ENCODE measurements around the gene PPP1CA. TPM values are rescaled to one million over a fixed set of nuclear protein-coding genes. Genes with fewer than 3 reads are reported as not detected.

PPP1CA gene
- total RNA-seq, 4 donors from 2014 or later: 91.9 to 110 (median 97.6) TPM

DNA sequence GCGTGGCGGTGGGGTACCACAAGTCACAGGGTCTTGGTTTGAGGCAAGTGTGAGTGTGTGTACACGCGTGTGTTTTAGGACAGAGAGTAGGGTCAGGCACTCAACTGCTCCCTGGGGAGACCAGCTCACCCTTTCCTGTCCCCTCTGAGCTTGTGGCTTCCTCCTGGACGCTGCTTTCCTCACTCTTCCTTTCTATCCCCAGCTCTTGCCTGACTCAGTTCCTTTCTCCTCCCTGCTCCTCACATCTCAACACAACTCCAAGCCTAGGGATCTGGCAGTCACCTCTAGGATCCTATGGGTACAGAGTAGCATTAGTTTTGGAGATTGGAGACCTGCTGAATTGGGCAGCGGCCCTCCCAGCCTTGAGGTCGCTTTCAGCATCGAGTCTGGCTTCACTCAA, 32.4 kb downstream of the PPP1CA start:
- TF ChIP-seq, protein P1, sequence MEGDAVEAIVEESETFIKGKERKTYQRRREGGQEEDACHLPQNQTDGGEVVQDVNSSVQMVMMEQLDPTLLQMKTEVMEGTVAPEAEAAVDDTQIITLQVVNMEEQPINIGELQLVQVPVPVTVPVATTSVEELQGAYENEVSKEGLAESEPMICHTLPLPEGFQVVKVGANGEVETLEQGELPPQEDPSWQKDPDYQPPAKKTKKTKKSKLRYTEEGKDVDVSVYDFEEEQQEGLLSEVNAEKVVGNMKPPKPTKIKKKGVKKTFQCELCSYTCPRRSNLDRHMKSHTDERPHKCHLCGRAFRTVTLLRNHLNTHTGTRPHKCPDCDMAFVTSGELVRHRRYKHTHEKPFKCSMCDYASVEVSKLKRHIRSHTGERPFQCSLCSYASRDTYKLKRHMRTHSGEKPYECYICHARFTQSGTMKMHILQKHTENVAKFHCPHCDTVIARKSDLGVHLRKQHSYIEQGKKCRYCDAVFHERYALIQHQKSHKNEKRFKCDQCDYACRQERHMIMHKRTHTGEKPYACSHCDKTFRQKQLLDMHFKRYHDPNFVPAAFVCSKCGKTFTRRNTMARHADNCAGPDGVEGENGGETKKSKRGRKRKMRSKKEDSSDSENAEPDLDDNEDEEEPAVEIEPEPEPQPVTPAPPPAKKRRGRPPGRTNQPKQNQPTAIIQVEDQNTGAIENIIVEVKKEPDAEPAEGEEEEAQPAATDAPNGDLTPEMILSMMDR (IDR thresholded peaks at IDR 0.05): no peak

GRCh38 chr11:67368621-67369020, 33.0 kb downstream of the PPP1CA start:
- TF ChIP-seq, protein P1 (IDR thresholded peaks at IDR 0.05): no peak
- DNase-seq (ENCODE audit: low spot score) (no peak), ATAC-seq (ENCODE audit: low FRiP score) (no peak)

More for the DNA sequence above, 32.4 kb downstream of the PPP1CA start:
- DNase-seq (ENCODE audit: low spot score) (no peak), ATAC-seq (ENCODE audit: low FRiP score) (no peak)

GRCh38 chr11:67367761-67368227, 33.9 kb downstream of the PPP1CA start:
- ATAC-seq (ENCODE audit: low FRiP score): peak; percentile 4

DNA sequence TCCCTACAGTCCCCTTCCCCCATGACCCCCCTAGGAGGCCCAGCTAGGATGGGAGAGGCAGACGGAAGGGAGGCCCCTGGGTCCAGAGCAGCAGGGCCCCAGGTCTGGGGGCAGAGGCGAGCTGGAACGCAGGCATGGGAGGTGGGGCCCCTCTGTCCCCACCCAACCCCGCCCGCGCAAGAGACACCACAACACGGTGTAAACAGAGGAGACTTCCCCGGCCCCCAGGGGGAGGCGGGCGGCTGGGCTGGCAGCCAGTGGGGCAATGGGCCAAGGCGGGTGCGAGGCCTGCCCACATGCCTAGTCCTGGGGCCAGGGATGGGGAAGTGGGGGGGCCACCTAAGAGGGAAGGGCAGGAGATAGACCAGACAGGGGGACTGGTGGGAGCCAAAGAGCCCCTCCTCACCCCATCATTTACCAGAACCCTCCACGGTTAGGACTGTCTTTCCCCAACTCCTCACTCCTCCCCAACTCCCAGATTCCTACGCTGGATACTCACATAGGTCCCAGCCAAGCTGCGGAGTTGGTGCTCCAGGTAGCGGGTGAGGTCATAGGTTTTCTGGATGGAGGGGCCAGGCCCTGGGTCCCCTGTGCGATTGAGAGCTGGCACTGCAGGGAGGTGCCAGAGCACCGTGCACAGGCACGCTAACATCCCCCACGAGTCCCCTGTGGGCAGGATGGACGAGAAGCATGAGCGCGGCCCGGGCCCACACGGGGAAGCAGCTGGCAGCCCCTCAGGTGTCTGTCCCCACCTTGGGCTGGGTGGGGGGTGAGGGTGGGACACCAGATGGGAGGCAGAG, 34.5 kb downstream of the PPP1CA start:
- TF ChIP-seq, protein P1 (IDR thresholded peaks at IDR 0.05): no peak
- DNase-seq (ENCODE audit: low spot score) (no peak), ATAC-seq (ENCODE audit: low FRiP score) (peak; percentile 65)

More at GRCh38 chr11:67367761-67368227, 33.9 kb downstream of the PPP1CA start:
- no peak for DNase-seq (ENCODE audit: low spot score)
- TF ChIP-seq, protein P1 (IDR thresholded peaks at IDR 0.05): no peak

- DNase-seq (ENCODE audit: low spot score) (no peak), ATAC-seq (ENCODE audit: low FRiP score) (peak; percentile 47)
- TF ChIP-seq, protein P1 (IDR thresholded peaks at IDR 0.05): no peak
Measured at GRCh38 chr11:67366546-67366945, 35.1 kb downstream of the PPP1CA start.

GRCh38 chr11:67365736-67366444, 35.8 kb downstream of the PPP1CA start:
- DNase-seq (ENCODE audit: low spot score) (no peak), ATAC-seq (ENCODE audit: low FRiP score) (no peak)
- TF ChIP-seq, protein P1 (IDR thresholded peaks at IDR 0.05): no peak

All from omental fat pad (tissue), 4 donors.